ENCODE results near the gene ABHD14A.

Gene ABHD14A

DNA sequence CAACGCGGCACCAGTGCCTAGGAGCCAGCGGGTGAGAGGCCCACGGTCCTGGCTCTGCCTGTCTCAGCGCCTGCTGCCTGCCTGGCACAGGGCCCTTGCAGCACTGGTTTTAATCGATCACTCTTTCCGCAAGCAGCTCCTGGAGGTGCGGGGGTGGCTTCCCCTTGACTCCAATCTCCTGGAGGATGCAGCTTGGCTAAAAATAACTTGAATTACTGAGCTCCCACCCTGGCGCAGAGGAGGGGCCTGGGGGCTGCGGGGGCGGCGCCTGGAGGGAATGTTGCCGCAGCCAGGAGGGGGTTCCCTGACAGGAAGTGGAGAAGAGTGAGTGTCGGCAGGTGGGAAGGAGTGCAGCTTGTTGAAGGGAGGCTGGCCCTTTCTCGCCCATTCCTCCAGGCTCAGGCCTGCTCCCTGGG lies 30.7 kb downstream of the ABHD14A start:
- H3K27ac ChIP-seq = peak overlapping the region; percentile 75
- TF ChIP-seq, protein P1, sequence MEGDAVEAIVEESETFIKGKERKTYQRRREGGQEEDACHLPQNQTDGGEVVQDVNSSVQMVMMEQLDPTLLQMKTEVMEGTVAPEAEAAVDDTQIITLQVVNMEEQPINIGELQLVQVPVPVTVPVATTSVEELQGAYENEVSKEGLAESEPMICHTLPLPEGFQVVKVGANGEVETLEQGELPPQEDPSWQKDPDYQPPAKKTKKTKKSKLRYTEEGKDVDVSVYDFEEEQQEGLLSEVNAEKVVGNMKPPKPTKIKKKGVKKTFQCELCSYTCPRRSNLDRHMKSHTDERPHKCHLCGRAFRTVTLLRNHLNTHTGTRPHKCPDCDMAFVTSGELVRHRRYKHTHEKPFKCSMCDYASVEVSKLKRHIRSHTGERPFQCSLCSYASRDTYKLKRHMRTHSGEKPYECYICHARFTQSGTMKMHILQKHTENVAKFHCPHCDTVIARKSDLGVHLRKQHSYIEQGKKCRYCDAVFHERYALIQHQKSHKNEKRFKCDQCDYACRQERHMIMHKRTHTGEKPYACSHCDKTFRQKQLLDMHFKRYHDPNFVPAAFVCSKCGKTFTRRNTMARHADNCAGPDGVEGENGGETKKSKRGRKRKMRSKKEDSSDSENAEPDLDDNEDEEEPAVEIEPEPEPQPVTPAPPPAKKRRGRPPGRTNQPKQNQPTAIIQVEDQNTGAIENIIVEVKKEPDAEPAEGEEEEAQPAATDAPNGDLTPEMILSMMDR (conservative IDR thresholded peaks at IDR 0.05) = no peak

DNA sequence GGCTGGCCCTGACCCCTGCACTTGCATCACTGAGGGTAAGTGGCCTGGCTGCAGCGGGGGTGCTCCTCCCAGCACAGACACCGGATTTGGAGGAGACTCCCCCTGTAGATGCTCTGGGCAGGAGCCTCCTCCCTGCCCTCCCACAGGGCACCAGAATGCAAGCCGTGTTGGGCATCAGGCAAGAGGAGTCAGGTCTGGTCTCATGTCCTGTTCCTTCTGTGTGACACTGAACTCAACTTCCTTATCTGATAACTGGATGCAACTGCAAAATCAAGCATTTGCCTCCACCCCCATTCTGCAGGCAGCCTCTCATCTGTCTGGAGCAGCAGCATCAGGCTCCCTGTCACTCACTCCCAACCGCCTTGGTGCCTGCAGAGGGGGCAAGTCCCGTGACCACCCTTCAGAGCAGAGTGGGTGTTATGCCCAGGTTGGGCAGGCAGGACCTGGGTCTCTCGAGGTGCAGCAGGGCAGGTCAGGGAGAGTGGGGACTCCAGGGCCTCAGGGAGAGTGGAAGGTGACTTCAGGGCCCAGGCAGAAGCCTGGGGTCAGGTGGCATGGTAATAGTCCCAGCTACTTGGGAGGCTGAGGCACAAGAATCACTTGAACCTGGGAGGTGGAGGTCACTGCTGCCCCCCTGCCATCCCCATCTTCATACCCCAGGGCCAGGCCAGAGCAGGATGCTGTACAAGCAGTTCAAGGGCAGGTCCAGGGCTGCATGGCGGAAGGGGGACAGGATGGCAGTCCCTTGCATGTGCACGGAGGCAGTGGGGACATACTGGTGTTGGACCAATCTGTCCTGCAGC lies 31.4 kb downstream of the ABHD14A start:
- TF ChIP-seq, protein P1 (conservative IDR thresholded peaks at IDR 0.05) = no peak
- peak overlapping the region; percentile 75 for H3K27ac ChIP-seq

DNA sequence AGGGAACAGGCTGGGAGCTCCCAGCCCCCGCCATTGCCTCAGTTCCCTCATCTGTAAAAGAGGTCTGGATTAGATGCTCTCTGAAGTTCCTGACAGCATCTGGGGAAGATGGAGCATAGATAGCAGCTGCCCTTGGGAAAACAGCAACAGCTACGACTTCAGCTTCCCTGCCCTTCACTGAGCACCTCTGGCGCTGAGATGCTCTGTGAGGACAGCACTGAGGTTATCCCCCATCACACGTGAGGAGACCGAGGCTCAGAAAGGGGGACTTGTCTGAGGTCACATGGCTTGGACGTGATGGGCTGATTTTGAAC lies 31.9 kb downstream of the ABHD14A start:
- TF ChIP-seq, protein P1 (conservative IDR thresholded peaks at IDR 0.05) = no peak
- H3K27ac ChIP-seq = no peak overlapping the region; the same call in 1 of the 2 replicates

DNA sequence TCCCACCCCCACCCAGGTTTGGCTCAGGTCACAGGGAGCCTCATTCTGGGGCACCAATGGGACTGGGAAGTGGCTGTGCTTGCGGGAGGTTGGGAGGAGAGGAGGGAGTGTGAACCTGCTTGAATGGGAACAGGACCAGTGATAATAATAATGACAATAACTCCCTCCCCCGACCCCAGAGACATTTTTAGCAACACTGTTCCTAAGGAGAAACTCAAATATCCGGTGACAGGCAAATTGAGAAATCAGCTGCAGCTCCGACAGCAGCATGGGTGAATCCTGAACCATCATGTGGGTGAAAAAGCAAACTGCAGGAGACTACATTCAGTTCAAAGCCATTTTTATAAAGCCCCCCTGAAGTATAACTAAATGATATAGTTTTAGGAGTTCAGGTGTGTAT lies 32.4 kb downstream of the ABHD14A start:
- TF ChIP-seq, protein P1 (conservative IDR thresholded peaks at IDR 0.05) = no peak
- H3K27ac ChIP-seq = no peak overlapping the region

DNA sequence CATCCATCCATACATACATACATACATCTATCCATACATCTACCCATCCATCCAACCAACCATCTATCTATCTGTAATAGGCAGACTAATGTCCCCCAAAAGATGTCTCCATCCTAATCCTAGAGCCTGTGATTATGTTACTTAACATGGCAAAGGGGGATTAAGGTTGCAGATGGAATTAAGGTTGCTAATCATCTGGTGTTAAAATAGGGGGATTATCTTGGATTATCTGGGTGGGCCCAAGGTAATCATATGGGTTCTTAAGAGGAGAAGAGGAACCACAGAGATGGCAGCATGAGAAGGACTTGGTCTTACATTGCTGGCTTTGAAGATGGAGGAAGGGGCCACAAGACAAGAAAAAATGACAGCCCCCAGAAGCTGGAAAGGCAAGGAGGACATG lies 35.6 kb downstream of the ABHD14A start:
- H3K27ac ChIP-seq = no peak overlapping the region
- TF ChIP-seq, protein P1 (conservative IDR thresholded peaks at IDR 0.05) = no peak

DNA sequence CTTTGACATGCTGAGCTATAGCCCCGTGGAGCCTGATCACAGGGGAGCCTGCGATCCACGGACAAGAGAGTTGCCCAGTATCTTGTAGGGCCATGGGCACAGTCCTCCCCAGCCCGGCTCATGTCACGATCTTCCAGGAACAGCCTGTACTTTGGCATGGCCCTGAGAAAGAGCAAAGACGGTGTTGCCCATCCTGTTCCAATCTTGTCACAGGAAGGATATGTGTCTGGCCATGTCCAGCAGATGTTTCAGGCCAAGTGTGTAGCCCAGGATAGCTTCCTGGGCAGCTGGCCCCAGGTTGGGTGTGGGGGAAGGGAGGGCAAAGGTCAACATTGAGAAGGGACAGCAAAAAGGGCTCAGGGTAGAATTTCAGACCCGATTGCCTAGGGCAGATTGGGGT lies 37.8 kb downstream of the ABHD14A start:
- TF ChIP-seq, protein P1 (conservative IDR thresholded peaks at IDR 0.05) = no peak
- no peak overlapping the region for H3K27ac ChIP-seq

DNA sequence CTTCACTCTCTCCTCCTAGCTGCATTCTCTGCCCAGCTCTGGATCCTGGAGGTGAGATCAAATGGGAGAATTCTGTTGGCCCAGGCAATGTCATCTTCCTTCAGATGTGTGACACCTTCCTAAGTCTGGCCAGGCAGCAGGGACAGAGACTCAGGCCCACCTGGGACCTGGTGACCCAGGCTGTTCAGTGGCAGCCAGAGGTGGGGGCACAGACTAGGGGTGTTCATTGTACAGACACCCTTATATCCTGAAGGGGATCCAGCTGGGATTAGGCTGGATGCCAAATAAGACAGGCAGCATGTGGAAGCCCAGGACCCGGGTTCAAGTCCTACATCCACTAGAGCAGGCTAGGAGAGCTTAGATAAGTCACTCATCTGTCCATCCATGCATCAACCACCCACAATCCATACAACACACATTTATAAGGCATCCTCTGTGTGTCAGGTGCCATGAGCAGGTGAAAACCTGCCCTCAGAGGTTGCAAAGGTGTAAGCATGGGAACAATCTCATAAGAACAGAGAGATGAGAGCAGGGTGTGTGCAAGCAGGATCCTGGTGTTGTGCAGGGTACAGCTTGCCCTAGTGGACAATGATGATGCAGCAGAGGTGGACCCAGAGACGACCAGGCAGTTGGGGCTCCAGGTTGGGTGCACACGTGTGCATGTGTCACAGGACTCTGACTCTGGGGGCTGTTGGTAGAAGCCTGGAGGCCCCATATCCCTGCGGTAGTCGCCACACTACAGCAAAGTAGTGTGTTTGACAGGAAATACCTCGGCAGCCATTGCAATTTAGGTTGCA lies 39.1 kb downstream of the ABHD14A start:
- TF ChIP-seq, protein P1 (conservative IDR thresholded peaks at IDR 0.05) = no peak
- H3K27ac ChIP-seq = no peak overlapping the region
